Testis (tissue), 3 donors: ENCODE results near the gene MOB2. TPM values are rescaled to one million over a fixed set of nuclear protein-coding genes. Genes with fewer than 3 reads are reported as not detected.
"Not testable (repeated sequence)": the region's sequence is repeated elsewhere in the genome, so short reads cannot be mapped to it uniquely, and the experiment has no call there.

ENCODE experiments used
- DNase-seq: peaks from one replicate; pipeline ENCODE4 v3.0.0-alpha.2; 2019
- H3K27ac ChIP-seq, 2 donors: fragments of 200-600 bp; sonication (generic); one replicate each; pipeline ENCODE4 v1.5.1; 2019
- H3K27me3 ChIP-seq: fragments of 200-600 bp; sonication (generic); one replicate; pipeline ENCODE4 v1.5.1; 2019
- H3K36me3 ChIP-seq: fragments of 200-600 bp; sonication (generic); one replicate; pipeline ENCODE4 v1.5.1; 2017; ENCODE audit warnings: low read depth; ENCODE audit errors: missing control alignments
- H3K4me1 ChIP-seq: fragments of 200-600 bp; sonication (generic); one replicate; pipeline ENCODE4 v1.5.1; 2019
- H3K4me3 ChIP-seq, 2 donors: fragments of 200-600 bp; sonication (generic); one replicate each; pipeline ENCODE4 v1.5.1; 2017 to 2019
- H3K9me3 ChIP-seq: fragments of 200-600 bp; sonication (generic); one replicate; pipeline ENCODE4 v1.5.1; 2017
- POLR2A ChIP-seq: fragments of 450-650 bp; IDR thresholded peaks from one replicate; pipeline ENCODE4 v1.6.1; 2017; ENCODE audit warnings: antibody characterized with exemption, mild to moderate bottlenecking, moderate library complexity
- WGBS, 2 donors: methylation state at CpG; one replicate each; pipeline ENCODE4 v1.1.5; 2018; 5-methylcytosine and 5-hydroxymethylcytosine counted together
- intact Hi-C: fragments of 100-400 bp; cut with DNase I; formaldehyde crosslinking; loops from one replicate; pipeline ENCODE4 v1.15.1; 2023; ENCODE audit warnings: low total_unique reads
- polyA plus RNA-seq: library from polyadenylated mRNA; stranded (reverse); fragments of 350-450 nt; fragmentation: Illumina TruSeq; extraction: RNeasy Lipid Tissue Mini Kit (QIAGEN cat#74804); gene quantifications from one replicate; pipeline ENCODE4 v1.2.3, GENCODE V29; 2014; ENCODE audit warnings: low read depth, low replicate concordance; ENCODE audit not compliant: insufficient read depth
- total RNA-seq, 2 donors: library from RNA; depleted of rRNA; stranded (reverse); fragments of >200 nt; gene quantifications; one replicate each; pipeline ENCODE4 v1.2.3, GENCODE V29; 2016
- TF ChIP-seq, protein P1 (sequence below), 3 experiments: fragments of 450-650 bp in 2 of 3; fragments of 200-600 bp in 1 of 3; sonication (generic) in 1 of 3; IDR thresholded peaks; one replicate each; pipeline ENCODE4 v1.5.1; 2016 to 2019; ENCODE audit warnings: antibody characterized with exemption in 3 of 3, mild to moderate bottlenecking in 2 of 3, moderate library complexity in 1 of 3

The MOB2 gene
- total and polyA plus RNA-seq, 3 donors from 2014 or later, result 41.5 to 57.7 (median 46.8) TPM

DNA sequence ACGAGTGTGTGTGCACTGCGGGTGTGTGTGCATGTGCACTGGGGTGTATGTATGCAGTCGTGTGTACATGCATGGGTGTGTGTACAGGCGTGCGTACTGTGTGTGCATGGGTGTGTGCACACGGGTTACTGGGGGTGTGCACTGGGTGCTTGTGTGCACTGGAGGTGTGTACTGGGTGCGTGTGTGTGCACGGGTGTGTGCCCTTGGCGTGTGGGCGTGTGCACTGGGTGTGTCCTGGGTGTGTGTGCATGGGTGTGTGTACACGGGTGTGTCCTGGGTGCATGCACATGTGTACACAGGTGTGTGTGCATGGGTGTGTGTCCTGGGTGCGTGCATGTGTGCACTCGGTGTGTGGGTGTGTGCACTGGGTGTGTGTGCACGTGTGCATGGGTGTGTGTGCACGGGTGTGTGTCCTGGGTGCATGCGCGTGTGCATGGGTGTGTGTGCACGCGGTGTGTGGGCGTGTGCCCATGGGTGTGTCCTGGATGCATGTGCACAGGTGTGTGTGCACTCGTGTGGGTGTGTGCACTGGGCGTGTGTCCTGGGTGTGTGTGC lies 57.7 kb downstream of the MOB2 start:
- Histone ChIP-seq H3K9me3 (no peaks in the 10 kb centered on the region), H3K27me3 (no peaks in the 10 kb centered on the region), H3K36me3 (no peaks in the 10 kb centered on the region), H3K27ac (no peak overlapping the region), H3K4me3 (no peak overlapping the region), H3K4me1 (no peaks in the 10 kb centered on the region)
- intact Hi-C loops, result no loop called here
- no peak for DNase-seq
- TF ChIP-seq POLR2A, result no peak
- TF ChIP-seq, protein P1, sequence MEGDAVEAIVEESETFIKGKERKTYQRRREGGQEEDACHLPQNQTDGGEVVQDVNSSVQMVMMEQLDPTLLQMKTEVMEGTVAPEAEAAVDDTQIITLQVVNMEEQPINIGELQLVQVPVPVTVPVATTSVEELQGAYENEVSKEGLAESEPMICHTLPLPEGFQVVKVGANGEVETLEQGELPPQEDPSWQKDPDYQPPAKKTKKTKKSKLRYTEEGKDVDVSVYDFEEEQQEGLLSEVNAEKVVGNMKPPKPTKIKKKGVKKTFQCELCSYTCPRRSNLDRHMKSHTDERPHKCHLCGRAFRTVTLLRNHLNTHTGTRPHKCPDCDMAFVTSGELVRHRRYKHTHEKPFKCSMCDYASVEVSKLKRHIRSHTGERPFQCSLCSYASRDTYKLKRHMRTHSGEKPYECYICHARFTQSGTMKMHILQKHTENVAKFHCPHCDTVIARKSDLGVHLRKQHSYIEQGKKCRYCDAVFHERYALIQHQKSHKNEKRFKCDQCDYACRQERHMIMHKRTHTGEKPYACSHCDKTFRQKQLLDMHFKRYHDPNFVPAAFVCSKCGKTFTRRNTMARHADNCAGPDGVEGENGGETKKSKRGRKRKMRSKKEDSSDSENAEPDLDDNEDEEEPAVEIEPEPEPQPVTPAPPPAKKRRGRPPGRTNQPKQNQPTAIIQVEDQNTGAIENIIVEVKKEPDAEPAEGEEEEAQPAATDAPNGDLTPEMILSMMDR (IDR thresholded peaks at IDR 0.05), result no peak
- 85 to 89% methylated on average over 16 to 22 of the region's 22 CpGs for WGBS, 2 donors

DNA sequence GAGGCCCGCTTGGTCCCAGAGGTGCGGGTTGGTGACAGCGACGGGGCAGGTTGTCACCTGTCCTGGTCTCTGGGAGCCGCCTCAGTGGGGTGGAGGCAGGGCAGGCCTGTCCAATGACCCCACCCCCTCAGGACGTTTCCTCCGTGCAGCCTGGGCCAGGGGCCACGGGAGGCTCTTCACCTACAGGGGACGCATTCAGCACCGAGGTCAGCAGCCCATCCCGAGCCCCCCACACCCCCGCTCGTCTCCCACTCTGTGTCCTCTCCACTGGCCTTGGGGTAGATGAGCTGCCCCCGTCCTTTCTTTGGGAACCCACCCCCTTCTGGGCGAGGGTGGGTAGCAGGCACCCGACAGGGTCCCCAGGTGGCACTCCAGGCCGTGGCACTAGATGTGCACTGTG lies 61.1 kb downstream of the MOB2 start:
- no peak for TF ChIP-seq POLR2A
- Histone ChIP-seq H3K4me3 (no peak overlapping the region), H3K9me3 (no peaks in the 10 kb centered on the region), H3K27ac (no peak overlapping the region), H3K4me1 (peaks cover 3% of the 10 kb centered on the region), H3K36me3 (no peaks in the 10 kb centered on the region), H3K27me3 (no peaks in the 10 kb centered on the region)
- intact Hi-C loops, result no loop called here
- DNase-seq, result no peak
- 80 to 100% methylated on average over 1 to 17 of the region's 17 CpGs for WGBS, 2 donors

DNA sequence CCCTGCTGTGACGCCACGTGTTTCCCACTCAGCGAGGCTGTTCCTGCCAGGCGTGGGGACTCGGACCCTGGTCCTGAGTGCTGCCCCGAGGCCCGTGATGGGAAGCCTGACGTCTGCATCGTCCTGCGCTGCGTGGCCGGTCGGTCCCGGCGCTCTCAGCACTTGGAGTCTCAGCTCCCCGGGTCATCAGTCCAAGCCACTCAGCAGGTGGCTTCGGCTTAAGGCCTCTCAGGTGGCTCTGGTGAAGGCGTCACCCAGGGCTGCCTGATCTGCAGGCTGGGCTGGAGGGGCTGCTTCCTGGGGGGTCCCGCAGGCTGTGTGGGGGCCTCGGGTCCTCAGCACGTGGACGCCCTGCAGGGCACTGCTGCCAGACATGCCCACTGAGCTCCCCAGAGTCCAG lies 61.6 kb downstream of the MOB2 start:
- H3K9me3 ChIP-seq, result no peaks in the 10 kb centered on the region
- H3K4me1 ChIP-seq, result peaks cover 3% of the 10 kb centered on the region
- H3K36me3 ChIP-seq, result no peaks in the 10 kb centered on the region
- intact Hi-C loops, result no loop called here
- H3K4me3 ChIP-seq, result no peak overlapping the region
- WGBS, 2 donors, result 93 to 96% methylated on average over 5 to 22 of the region's 22 CpGs
- TF ChIP-seq POLR2A, result no peak
- TF ChIP-seq, protein P1 (IDR thresholded peaks at IDR 0.05), result no peak
- H3K27ac ChIP-seq, result no peak overlapping the region
- DNase-seq, result no peak
- H3K27me3 ChIP-seq, result no peaks in the 10 kb centered on the region

DNA sequence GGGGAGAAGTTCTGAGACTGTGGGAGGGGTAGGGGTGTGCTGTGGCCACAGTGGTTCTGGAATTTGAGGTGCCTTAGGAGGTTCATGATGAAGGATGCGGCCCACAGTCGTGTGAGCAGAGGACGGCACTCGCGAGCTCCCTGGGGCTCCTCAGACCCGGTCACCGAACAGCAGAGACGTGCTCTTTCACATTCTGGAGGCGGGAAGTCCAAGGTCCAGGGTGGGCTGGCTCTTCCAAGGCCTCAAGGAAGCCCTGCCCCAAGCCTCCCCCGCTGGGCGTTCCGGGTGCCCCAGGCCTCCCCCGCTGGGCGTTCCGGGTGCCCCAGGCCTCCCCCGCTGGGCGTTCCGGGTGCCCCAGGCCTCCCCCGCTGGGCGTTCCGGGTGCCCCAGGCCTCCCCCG lies 63.2 kb downstream of the MOB2 start:
- H3K27ac ChIP-seq, H3K27me3 ChIP-seq, H3K4me3 ChIP-seq, H3K36me3 ChIP-seq, H3K4me1 ChIP-seq, H3K9me3 ChIP-seq, intact Hi-C loops, DNase-seq: not testable (repeated sequence)
- WGBS, 2 donors, result 79 to 94% methylated on average over 8 to 12 of the region's 22 CpGs

DNA sequence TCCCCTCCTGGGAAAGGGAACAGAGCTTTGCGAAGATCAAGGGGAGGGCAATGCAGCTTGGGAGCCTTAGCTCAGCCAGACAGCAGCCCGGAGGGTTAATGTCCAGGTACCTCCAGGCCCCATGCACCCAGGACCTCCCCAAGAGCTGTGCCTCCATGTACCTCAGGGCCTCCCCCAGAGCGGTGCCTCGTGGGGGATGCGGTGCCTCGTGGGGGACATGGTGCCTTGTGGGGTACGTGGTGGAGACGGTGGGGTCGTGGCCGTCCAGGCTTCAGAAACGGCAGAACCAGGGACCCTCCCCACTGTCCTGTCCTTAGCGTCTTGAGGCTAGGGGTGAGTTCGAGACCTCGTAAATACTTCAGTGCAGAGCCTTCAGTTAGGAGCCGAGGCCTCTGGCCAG lies 63.6 kb downstream of the MOB2 start:
- H3K9me3 ChIP-seq, result no peaks in the 10 kb centered on the region
- TF ChIP-seq, protein P1 (IDR thresholded peaks at IDR 0.05), result no peak
- TF ChIP-seq POLR2A, result no peak
- no peak overlapping the region for H3K4me3 ChIP-seq
- H3K27ac ChIP-seq, result no peak overlapping the region
- no peaks in the 10 kb centered on the region for H3K27me3 ChIP-seq
- H3K36me3 ChIP-seq, result no peaks in the 10 kb centered on the region
- DNase-seq, result no peak
- WGBS, 2 donors, result 88 to 92% methylated on average over 7 to 15 of the region's 15 CpGs
- intact Hi-C loops, result no loop called here
- H3K4me1 ChIP-seq, result peaks cover 3% of the 10 kb centered on the region

DNA sequence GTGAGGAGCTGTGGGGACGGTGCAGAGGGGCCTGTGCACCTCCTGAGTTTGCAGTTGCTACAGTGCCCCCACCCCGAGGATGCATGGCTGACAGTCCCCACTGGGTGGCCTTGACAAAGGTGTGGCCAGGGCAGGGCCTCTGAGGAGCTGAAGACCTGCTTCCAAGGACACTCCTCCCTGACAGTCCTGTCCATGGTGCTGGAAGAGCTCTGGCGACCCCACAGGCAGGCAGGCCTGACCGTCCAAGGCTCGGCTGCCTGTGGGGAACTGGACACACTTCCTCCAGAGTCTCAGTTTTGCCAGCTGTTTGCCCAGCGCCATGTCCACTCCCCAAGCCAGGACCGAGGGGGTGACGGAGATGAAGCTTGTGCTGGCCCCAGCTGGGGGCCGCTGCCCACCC lies 64.1 kb downstream of the MOB2 start:
- Histone ChIP-seq H3K9me3 (no peaks in the 10 kb centered on the region), H3K27ac (no peak overlapping the region), H3K4me1 (peaks cover 3% of the 10 kb centered on the region), H3K4me3 (no peak overlapping the region), H3K27me3 (no peaks in the 10 kb centered on the region), H3K36me3 (no peaks in the 10 kb centered on the region)
- TF ChIP-seq, protein P1 (IDR thresholded peaks at IDR 0.05), result no peak
- no peak for TF ChIP-seq POLR2A
- no peak for DNase-seq
- 73 to 100% methylated on average over 1 to 9 of the region's 9 CpGs for WGBS, 2 donors
- intact Hi-C loops, result no loop called here
